NCI-H82 (cell line): ENCODE results near the gene NUBP2.

Experiments used
- DNase-seq: peaks from one replicate; lab custom pipeline; 2025; lab: John Stamatoyannopoulos, UW

Gene NUBP2

DNA sequence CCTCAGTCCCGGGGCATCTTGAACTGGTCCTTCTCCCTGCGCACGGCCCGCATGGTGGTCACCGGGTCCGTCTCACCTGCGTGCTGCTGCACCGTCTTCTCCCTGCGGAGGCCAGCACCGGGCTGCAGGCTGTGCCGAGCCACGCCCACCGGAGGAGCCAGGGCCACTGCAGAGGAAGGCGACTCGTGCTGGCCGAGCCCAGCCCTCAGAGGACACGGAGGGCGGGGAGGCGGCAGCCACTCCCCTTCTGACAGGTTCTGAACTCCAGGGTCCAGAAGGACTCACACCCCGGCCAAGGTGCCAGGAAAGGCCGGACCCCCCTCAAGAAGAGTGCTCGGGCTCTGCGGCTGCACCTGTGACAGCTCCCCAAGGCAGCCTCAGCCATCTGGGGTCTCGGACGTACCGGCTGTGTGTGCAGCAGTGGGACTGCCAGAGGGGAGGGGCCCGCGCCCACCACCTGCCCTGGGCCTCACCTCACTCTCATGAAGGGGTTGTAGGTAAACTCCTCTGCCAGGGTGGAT, 26.6 kb downstream of the NUBP2 start:
- DNase-seq: no peak

DNA sequence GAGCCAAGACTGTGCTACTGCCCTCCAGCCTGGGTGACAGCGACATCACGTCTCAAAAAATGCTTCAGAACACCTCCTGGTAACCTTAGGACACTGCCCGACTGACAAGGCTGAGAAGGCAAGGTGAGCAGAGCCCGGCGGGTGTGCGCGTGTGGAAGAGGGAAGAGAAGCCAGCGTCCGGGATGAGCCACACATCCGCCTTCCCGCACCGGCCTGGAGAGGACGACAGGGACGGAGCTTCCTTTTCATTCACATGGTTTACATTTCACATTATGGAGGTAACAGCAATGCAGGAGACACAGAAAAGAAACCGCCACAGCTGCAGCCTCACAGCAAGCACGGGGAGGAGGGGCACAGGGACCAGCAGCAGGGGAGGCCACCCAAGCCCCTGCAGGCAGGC, 27.3 kb downstream of the NUBP2 start:
- DNase-seq: no peak

DNA sequence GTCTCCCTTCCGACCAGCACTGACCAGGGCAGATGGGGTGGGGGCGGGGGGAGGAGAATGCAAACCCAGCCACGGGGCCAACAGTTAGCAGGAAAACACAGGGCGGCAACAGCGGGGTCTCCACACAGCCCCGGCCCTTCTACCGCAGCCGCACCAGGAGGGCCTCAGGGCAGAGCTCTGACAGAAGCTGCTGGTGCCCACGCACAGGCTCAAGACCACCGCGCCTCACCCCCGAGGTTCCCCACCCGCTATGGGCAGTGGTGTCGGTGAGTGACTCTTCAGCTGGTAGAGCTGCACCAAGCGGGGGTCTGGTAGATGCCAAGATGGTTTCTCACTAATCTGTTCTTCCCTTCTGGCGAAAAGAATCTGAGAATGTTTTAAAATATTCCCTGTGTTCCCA, 27.8 kb downstream of the NUBP2 start:
- no peak for DNase-seq

DNA sequence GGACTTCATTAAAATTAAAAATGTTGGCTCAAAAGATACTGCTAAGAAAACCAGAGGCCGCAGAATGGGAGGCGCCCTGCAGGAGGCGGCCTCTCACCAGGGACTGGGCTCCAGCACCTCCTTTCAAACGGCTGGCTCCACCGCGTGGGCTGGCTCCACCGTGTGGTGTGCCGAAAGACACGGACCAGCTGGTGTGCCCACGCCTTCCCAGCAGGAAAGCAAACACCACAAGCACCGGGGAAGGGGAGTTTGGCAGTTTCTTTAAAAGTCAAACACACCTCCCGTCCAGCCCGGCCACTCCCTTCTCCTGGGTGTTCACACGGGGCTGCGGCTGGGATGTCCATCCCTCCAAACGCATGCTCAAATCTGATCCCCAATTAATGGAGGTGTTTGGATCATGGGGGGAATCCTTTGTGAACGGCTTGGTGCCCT, 30.0 kb downstream of the NUBP2 start:
- peak; percentile 81 for DNase-seq

DNA sequence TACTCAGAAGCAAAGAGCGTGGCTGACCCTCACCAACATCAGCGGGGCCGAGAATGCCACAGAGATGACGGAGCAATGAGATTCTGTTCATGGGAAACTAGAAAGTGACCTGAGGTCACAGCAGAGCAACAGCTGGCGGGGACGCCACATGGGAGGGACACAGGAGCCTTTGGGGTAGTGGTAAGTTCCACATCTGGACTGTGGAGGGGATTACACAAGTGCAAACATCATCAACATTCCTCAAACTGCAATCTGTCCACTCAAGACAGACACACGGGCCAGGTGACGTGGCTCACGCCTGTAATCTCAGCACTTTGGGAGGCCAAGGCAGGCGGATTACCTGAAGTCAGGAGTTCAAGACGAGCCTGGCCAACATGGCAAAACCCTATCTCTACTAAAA, 32.7 kb downstream of the NUBP2 start:
- no peak for DNase-seq

DNA sequence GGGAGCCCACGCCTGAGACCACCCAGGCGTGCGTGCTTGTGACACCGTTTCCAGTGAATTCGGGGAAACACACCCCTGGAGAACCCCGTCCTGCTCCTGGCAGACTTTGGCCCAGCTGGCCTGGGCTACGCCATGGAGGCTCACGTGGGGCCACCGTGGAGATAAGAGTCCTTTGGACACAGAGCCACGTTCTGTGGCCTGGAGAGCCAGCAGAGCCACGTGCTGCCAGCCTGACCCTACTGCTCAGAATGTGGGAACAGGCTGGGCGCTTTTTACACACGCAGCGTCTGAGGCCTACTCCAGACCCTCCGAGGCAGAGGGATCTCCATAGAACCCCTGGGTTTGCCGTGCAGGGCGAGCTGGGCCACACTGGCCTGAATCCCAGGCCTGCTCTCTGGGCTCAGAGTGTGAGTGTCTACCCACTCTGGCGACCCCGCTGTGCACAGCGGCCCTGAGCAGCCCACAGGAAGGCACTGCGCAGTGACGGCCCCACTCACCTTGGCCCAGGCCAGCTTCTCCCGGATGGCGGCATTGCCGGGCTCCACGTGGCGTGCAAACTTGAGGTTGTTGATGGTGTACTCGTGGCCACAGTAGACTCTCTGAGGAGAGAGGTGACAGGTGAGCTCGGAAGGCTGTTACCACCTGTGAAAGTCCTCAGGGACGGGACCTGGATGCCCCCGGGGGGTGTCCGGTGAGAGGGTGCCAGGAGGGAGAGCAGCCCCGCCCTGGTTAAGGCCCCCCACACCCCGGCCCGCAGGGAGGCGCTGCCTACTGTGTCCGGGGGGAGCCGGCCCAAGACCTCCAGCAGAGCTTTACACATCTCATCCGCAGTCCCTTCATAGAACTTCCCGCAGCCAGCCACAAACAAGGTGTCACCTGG, 33.9 kb downstream of the NUBP2 start:
- no peak for DNase-seq

DNA sequence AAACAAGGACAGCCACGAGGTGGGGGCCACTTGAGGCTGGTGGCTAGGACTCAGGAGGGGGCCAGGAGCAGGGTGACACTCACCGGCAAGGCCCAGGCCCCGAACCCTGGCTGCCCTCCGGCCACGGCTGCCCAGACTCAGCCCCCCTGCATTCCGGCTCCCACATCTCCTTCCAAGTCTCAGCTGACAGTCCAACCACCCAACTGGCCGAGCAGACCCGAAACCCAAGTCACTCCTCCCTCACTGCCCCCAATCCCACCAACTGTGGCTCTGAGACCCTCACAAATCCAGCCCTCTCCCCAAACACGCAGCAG, 34.5 kb downstream of the NUBP2 start:
- DNase-seq: no peak

DNA sequence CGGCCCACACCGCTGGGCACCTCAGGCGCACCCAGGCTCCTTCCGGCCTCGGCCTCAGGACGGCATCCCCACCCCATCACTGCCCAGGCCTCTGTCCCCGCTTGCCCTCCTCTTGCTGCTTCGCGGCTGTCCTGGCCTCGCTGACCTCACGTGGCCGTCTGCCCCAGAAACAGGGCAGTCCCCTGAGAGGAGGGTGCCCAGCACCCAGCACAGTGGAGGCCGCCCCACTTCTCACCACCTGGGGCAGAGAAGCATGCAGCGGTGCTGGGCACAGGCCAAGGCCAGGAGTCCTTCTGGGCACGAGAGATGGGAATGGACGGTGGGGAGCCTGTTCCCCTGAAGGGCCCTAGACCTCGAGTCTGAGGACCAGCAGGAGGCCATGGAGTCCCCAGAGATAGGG, 35.0 kb downstream of the NUBP2 start:
- no peak for DNase-seq

DNA sequence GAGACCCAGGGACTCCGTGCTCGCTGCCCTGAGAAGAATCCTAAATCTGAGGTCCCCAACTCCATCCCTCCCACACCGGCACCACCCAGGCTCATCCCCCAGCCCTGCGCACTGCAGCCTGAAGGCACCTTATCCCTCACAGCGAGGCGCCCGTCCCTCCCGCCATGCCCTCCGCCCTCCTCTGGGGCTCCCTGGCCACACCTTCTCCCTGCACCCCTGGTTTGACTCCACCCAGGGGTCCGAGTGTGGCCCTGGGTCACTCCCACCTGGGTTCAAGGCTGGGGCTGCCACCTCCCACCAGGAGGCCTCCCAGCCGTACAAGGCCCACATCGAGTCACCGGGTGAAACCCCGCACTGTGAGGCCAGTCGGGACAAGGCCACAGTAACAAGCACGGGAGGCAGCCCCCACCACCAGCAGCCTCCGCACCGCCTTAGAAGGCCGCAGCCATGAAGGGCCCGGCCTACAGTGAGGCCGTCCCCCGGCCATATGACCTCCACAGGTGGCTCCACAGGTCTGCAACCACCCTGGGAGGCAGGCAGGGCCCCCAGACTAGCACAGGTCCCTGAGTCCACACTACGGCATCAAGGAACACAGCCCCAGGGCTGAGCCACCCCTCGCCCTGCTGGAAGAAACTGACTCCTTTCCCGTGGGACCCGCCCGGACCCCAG, 35.6 kb downstream of the NUBP2 start:
- DNase-seq: no peak

DNA sequence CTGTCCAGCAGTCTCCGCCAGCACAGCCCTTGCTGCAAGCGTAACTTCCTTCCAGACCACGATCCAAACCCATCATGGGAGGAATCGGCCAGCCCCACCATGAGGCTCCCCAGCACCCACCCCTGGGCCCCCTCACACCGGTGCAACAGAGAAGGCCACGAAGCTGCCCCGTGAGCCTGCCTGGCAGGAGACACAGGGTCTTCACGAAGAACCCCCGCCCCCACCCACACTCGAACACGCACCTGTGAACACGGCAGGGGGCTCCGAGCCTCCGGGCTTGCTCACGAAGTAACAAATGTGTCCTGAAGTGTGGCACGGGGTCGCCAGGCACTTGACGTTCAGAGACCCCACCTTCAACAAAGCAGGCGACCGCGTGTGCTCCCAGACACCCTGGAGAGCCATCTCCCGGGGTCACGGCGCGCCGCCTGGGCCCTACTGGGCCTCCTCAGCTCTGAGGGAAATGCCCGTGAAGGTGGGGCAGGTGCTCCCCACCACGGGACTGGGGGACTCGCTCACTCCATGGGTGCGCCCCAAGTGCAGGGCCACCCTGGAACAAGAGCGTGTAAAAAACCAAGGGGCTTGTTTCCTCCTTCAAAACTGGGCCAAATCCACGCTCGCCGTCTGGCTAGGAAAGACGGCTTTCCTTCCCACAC, 36.2 kb downstream of the NUBP2 start:
- no peak for DNase-seq

DNA sequence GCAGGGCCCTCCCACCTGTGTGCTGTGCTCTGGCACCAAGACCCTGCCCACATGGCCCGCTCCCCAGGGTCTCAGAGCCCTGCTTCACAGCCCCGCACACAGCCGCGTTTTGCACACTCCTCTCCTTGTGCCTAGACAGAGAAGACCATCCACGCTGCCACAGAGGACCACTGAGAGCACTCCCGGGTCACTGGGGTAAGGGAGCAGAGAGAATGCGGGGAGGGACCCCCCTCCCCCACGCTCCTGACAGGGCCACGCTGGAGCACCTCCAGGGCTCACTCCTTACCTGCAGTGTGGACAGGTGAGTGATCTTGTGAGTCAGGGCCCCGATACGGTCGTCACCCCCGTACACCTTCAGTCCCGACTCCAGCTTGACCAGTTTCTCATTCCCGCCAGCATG, 36.9 kb downstream of the NUBP2 start:
- DNase-seq: no peak

DNA sequence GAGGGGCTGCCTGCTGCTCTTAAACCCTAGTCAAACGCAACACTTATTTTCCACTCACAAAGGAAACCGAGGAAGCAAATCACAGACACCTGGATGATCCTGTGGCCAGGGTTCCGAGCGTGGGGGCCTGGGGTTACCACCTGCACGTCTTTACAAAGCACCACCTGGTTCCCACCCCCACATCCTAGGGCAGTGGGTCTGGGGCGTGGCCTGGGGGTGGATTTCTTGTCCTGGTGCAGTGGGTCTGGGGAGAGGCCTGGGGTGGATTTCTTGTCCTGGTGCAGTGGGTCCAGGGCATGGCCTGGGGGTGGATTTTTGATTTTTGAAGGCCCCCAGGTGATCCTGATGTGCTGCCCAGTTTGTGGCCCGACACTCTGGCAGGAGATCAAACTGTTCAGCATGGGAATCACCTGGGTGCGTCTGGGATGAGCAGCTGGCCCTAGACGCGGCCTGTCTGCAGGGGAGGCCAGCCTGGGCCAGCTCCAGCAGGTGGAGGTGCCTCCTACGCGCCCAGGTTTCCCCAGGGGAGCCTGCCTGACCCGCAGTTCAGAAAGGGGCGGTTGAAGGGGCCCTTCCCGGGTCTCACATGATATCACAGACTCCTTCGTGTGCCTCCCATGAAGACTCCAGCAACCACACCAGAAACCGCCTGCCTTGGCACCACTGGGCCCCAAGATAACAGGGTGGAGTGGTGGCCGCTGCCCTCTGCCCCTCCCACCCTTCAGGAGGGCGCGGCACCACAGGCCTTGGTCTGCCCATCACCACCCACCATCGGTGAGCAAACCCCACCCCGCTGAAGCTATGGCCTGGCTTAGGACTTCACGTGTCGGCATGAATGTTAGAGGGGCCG, 37.6 kb downstream of the NUBP2 start:
- DNase-seq: no peak

DNA sequence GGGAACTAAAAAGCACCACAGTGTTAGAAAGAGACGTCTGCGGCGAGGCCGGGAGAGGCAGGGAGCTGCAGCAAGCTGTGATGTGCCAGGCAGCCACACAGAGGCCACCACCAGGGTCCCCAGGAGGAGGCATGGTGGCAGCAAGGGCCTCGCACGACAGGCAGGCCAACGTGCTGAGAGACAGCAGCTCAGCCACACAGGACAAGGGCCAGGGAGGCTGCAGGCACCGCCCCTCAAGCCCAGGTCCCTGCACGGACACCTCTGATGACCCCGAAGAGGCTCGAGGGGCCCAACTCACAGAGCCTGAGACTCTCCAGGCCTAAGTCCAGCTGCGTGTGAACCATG, 38.2 kb downstream of the NUBP2 start:
- DNase-seq: no peak

DNA sequence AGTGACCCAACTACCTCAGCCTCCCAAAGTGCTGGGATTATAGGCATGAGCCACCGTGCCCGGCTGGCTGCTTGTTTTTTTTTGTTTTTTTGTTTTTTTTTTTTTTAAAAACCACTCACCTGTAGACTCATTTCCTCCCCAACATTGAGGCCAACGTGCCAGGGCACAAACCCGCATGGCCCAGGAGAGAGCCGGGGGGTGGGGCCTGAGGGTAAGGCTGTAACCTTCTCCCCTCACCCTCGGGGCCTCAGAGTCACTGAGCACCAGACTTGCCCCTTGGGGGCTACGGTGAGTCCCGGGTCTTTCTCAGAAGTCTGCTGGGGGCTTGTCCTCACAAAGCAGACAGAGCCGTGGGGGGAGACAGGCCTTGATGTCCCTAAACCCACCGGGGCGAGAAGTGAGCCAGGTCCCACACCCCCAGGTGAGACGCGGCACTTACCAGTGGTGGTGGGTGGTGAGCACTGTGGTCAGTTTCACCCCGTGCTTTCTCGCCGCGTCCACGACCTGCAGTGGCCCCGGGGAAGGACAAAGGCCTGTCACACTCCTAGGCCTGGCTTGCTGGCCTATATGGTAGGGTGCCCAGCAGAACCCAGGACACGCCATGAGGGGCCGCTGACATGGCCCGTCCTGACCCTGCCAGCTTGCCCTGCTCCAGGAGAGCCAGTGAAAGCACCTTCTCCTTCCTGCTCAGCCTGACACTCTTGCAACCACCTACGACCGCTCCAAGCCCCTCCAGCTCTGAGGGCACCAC, 39.3 kb downstream of the NUBP2 start:
- DNase-seq: no peak

DNA sequence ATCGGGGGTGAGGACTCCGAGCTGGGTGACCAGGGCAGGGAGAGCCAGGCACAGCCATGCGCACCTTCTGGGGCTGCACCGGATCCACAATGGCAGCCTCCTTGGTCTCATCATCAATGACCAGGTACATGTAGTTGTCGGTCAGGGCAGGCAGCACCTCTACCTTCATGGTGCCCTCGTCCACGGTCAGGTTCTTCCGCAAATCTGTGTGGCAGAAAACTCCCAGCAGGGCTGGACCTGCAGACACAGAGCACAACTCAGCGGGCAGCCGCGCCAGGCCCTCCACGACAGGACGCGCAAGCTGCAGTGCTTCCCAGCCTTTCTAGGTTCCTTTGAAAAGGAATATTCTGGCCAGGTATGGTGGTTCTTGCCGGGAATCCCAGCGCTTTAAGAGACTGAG, 40.0 kb downstream of the NUBP2 start:
- no peak for DNase-seq

DNA sequence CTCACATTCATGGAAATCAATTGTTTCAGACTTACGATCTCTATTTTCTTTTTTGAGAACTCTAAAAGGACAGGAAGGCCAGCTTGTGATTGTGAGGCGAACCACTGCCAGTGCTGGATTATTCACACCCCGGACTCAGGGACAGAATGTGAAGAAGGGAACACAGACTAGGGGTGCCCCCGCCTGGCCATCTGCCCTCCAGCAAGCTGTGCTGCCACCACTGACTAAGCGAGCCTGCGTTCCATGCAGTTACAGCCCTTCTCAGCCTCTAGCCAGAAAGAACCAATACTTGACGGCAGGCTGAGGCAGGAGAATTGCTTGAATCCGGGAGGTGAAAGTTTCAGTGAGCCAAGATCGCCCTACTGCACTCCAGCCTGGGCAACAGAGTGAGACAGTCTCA, 41.1 kb downstream of the NUBP2 start:
- DNase-seq: peak; percentile 66

DNA sequence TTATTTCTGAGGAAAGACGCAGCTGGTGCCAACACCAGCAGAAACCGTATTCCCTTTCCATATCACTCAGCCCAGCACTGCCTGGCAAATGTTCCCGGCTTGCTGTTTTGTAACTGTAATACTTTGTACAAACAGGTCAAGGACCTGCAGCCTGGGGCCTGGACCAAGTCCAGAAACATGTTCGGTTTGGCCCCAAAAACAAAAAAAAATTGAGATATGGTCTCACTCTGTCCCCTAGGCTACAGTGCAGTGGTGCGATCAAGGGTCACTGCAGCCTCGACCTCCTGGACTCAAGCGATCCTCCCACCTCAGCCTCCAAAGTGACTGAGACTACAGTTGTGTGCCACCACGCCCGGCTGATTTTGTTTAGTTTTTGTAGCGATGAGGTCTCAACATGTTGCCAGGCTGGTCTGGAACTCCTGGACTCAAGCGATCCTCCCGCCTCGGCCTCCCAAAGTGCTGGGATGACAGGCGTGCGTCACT, 42.7 kb downstream of the NUBP2 start:
- DNase-seq: no peak

DNA sequence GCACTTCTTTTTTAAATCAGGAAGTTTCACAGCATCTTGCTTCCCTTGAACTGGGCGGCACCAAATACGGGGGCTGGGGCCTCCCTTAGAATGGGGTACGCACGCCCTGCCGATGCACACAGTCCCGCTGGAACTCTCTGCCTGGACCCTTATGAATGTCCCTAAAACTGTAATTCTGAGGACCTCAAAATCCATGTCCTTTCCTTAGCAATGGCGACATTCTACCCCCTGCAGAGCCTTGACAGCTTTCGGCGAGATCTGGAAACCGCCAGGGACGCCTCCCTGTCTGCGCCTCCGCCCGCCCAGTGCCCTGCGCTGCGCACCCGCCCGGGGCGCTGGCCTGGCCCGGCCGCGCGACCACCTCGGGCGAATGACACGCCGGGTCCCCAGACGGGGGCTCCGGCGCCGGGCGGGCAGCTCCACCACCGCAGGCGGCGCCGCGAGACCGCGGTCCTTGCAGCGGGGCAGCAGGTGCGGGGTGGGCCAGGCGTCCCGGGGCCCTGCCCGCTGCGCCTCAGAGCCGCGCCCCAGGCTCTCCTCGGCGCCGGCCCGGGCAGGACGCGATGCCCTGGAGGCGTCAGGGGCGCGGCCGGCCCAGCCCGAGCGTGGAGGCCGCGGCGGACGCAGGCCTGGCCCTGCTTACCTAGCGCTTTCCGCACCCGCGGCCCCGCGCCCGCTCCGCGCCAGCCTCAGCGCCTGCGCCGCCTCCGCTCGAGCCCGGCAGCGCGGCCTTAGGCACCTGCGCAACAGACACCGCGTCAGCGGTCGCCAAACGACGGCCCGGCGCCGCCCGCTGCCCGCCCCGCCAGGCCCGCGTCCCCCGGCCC, 43.3 kb downstream of the NUBP2 start:
- DNase-seq: peak; percentile 78

DNA sequence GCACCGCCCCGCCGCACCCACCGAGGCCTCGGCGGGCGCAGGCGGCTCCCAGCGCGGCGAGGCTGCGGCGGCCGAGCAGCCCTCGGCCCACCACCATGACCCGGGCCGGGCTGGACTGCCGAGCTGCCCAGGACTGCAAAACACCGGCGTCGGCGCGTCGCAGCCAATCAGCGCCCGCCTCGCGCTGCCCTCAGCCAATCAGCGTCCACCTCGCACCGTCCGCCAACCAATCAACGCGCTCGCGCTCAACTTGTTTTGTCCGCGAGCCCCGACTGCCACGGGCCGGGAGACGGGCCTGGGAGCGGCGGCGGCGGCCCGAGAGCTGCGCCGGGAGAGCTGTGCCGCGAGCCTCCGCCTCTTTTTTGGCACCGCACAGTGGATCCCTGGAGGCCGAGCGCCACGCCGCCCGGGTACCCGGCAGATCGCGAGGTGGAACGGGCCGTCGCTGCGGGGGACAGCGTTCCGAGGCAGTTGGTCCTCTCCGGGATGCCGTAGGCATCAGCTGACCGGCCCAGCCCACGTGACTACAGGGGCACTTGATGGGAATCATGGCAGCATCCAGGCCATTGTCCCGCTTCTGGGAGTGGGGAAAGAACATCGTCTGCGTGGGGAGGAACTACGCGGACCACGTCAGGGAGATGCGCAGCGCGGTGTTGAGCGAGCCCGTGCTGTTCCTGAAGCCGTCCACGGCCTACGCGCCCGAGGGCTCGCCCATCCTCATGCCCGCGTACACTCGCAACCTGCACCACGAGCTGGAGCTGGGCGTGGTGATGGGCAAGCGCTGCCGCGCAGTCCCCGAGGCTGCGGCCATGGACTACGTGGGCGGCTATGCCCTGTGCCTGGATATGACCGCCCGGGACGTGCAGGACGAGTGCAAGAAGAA, 44.2 kb downstream of the NUBP2 start, which contains the start of the genes FAHD1 and HAGH:
TSS of gene FAHD1 (plus strand) at position 516 of the 883 bp plus-strand sequence. CDS start at position 549, 33 bp downstream.
TSS of gene HAGH (minus strand) at position 135 of the 883 bp plus-strand sequence. CDS start at position 97, 38 bp downstream.
- peak; percentile 95 for DNase-seq
